Stimulated activated CD8-positive, alpha-beta memory T cell treated with anti-CD3 and anti-CD28 coated beads, Interleukin-12 subunit alpha, Interleukin-12 subunit beta, amount 100 ng/mL, for 4 hours (primary cell): ENCODE data around the gene BRIP1.
"Not testable (repeated sequence)": the region's sequence is repeated elsewhere in the genome, so short reads cannot be mapped to it uniquely, and the experiment has no call there.

Experiments
- DNase-seq: peaks from one replicate; pipeline ENCODE4 v3.0.0-alpha.2; 2020; ENCODE audit warnings: low read depth

The BRIP1 gene

DNA sequence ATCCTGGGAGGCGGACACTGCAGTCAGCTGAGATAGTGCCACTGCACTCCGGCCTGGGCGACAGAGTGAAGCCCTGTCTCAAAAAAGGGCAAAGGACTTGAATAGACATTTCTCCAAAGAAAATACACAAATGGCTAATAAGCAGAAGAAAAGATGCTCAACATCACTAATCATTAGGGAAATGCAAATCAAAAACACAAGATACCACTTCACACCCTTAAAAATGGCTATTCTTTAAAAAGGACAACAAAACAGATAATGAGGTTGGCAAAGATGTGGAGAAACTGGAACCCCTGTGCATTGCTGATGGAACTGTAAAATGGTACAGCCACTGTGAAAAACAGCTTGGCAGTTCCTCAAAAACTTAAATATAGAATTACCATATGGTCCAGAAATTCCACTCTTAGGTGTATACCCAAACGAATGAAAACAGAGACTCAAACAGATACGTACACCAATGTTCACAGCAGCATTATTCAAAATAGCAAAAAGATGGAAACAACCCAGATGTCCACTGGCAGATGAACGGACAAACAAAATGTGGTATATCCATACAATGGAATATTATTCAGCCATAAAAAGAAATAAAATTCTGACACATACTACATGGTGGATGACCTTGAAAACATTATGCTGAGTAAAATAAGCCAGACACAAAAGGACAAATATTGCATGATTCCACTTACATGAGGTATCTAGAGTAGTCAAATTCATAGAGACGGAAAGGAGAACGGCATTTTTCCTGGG is 35.5 kb downstream of the BRIP1 start:
- no peak for DNase-seq

DNA sequence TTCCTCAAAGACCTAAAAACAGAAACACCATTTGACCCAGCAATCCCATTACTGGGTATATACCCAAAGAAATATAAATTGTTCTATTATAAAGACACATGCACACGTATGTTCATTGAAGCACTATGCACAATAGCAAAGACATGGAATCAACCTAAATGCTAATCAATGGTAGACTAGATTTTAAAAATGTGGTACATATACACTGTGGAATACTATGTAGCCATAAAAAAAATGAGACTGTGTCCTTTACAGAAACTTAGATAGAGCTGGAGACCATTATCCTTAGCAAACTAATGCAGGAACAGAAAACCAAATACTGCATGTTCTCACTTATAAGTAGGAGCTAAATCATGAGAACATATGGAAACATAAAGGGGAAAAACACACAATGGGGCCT is 36.5 kb downstream of the BRIP1 start:
- DNase-seq, result not testable (repeated sequence)

DNA sequence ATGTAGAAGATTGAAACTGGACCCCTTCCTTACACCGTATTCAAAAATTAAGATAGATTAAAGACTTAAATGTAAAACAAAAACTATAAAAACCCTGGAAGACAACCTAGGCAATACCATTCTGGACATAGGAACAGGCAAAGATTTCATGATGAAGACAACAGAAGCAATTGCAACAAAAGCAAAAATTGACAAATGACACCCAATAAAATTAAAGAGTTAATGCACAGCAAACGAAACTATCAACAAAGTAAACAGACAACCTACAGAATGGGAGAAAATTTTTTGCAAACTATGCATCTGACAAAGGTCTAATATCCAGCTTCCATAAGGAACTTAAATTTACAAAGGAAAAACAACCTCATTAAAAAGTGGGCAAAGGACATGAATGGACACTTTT is 37.1 kb downstream of the BRIP1 start:
- not testable (repeated sequence) for DNase-seq

DNA sequence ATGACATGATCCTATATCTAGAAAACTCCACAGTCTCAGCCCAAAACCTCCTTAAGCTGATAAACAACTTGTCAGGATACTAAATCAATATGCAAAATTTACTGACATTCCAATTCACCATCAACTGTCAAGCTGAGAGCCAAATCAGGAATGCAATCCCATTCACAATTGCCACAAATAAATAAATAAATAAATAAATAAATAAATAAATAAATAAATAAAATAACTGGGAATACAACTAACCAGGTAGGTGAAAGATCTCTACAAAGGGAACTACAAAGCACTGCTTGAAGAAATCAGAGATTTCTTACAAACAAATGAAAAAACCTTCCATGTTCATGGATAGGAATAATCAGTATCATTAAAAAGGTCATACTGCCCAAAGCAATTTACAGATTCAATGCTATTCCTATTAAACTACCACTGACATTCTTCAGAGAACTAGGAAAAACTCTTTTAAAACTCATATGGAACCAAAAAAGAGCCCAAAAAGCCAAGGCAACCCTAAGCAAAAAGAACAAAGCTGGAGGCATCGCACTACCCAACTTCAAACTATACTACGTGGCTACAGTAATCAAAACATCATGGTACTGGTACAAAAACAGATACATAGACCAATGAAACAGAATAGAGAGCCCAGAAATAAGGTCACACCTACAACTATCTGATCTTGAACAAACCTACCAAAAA is 37.7 kb downstream of the BRIP1 start:
- DNase-seq, result no peak

DNA sequence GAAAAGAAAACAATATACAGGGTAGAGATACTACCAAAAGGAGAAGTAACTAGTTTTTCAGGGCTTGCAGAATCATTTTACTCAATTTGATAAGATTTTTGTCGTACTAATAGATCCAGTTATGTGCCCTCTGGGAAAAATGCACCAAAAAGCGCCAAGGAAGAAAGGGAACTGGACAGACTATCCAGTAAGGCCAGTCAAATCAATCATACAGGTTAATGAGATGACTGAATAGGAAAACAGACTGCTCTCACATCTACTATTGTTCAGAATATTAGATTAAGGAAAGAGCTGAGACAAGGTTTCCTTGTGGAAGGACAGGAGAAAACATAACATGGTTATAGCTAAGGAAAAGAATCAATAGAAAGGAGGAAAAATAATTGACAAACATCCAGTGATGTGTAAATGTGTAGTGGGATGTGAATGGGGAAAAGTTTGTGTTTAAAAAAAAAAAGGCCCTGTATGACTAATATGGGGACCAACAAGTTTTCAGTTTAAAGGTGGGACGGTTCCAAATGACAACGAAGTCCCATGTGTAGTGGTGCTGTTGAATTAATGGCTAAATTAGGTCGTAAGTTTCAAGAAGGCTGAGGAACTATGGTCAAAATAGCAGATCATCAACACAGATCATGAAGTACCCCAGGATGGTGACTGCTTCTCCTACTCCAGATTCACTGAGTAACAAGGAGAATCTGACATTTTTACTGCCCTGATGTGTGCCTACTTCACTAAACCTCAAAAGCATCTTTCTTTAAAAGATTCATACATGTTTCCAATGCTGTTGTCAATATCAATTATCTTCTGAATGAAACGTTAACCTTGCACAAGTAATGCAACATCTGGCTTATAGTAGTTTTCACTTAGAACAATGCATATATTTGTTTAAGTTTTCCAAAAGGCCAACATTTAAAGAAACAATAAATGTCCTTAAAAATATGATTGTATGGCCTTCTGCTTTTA is 40.7 kb downstream of the BRIP1 start:
- no peak for DNase-seq

DNA sequence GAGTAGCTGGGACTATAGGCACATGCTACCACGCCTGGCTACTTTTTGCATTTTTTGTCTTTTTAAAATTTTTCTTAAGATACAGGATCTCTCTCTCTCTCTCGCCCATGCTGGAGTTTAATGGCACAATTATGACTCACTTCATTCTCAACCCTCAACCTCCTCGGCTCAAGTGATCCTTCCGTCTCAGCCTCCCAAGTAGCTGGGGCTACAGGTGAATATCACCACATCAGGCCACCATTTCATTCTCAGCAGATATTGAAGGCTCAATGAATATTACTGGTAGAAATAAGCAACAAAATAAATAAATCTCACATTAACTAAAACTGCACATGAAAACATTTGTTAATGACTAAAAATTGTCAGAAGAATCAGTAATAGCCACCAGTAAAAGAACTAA is 41.7 kb downstream of the BRIP1 start:
- DNase-seq, result no peak

DNA sequence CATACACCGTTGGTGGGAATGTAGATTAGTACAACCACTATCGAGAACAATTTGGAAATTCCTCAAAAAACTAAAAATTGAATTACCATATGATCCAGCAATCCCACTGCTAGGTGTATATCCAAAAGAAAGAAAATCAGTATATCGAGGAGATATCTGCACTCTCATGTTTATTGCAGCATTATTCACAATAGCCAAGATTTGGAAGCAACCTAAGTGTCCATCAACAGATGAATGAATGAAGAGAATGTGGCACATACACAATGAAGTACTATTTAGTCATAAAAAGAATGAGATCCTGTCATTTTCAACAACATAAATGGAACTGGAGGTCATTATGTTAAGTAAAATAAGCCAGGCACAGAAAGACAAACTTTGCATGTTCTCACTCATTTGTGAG is 44.1 kb downstream of the BRIP1 start:
- not testable (repeated sequence) for DNase-seq

DNA sequence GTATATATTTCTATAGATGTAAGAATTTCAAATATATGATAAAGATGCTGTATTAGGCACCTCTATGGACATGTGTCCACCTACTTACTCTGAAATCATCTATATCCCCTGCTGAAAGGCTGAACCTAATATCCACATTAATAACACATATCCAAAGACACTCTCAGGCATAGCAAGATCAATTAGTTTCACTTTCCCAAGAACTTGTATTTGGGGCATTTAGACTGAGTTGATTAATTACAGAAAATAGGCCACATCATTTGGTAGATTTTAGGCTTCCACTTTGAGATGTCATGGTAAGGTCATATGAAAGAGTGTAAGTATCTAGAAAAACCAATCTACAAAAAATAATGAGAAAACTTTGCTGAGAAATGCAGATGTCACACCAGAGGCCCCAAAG is 45.1 kb downstream of the BRIP1 start:
- DNase-seq, result no peak

DNA sequence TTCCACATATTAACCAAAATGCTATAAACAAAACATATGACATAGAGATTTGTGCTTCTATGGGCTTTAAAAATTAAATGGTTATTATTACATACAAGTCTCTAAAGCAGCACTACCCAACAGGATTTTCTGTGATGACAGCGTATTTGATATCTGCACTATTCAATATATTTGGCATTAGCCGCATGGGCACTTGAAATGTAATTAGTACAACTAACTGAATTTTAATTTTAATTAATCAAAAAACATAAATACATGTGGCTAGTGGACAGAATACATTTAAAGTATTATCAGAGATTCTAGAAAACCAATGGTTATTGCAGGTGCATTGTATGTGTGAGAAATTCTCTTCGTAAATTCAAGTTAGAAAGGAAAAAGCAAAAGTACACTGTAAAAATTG is 45.9 kb downstream of the BRIP1 start:
- DNase-seq, result no peak

DNA sequence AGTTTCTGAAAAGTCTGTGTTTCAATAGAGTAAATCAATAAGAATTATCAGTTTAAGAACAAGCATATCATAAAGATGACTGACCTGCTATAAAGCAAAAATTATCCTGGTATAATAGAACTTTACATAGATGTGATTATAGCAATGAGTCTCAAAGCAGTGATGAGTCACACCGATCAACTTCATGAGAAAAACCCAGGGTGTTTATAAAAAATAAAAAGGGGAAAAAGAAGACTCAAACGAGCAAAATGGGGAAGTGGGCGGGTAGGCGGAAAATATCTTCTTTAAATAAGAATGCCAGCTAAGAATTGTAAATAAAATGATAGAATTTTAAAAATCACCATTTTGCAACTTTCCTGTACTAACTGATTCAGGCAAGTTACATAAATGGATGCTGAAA is 46.8 kb downstream of the BRIP1 start:
- DNase-seq, result no peak

DNA sequence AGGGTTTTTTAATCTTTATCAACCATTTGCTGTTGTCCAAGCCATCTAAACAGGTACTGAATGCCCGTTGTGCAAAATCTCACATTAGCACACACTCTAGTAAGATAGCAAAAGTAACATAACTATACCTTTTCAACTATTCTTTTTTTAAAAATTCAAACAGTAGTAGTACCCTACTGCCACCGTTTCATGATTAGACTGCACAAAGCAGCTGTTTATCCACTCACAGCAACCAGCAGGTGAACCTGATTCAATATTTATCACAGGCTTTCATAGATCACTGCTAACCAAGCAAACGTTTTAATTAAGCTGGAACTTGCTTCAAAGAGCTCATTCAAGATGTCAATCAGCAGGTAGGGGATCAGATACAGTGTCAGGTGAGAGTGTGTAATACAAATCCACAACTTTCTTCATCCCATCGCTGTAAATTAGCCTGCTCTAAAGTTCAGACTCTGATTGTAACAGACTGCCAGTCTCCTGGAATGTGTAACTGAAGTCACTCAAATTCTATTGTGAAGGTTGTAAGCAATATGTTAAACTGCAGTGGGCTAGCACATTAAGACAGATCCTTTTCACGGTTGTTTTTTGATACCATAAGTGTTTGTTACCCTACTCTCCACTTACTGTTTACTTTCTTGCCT is 47.3 kb downstream of the BRIP1 start:
- DNase-seq, result no peak

DNA sequence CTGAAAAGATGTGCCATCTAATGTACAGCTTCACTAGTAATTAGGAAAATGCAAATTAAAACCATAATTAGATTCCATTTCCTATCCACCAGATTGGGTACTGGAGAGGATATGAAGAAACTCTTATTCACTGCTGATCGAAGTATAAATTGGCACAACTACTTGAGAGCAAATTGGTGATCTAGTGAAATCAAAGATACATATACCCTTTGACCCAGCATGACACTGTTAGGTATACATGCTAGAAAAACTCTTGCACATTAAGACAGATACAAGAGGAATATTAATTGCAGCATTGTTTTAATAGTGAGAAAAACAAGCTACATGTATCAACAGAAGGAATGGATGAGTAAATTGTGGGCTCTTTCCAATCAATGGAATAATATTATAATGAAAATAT is 48.8 kb downstream of the BRIP1 start:
- no peak for DNase-seq

DNA sequence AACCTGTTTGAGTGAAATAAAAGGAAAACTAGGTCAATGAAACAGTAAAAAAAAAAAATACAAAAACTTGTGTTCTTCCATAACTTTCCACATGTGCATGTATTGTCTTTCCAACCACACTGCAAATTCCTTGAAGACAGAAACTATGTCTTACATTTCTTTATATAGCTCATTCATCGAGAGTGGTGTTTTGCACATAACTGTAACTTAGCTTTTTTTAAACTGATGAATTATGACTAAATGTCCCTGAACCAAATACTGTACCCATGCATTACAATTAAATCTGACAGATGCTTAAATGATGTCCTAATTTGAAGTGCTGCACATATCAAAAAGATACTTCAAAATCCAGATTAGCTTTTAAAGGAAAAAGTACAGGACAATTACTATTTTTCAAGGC is 50.1 kb downstream of the BRIP1 start:
- no peak for DNase-seq

DNA sequence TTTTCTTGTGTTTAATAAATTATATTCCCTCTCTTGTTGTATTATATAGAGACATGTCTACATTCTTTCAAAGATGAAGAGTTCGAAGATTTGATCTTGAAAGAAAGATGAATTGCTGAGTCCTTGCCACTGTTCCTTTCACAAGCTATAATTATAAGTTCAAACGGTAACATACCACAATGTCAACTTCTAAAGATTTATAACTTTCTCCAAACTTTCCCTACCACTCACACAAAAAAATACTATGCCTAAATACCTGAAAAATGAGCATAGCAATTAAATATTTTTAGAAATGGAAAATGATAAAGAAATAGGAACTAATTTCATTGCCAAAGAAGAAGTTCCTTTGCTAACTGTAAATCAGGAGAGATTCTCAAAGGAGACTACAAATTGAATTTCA is 50.6 kb downstream of the BRIP1 start:
- no peak for DNase-seq

DNA sequence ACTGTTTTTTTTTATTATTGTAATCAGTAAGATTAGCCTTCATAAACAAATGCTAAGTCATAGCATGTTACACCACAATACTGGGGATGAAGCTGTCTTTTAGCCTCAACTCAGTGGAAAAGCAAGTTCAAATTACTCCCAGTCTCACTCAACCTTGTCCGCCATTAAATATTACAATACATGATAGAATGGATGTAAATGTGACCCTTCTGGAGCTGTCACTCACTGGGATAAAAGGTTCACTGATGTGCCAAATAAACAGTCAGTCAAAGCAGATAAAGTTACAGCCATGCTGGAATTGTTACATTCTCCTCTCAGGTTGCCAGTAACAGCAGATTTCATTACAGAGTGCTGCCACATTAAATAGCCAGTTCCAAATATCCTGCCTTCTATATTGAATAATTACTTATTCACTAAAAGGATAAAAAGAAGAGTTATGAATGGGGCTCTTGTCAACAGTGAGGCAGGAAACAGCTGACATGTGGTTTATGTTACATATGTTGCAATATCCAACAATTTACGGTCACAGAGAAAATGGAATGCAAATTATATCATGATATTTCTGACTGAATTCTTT is 53.4 kb downstream of the BRIP1 start:
- DNase-seq, result no peak

DNA sequence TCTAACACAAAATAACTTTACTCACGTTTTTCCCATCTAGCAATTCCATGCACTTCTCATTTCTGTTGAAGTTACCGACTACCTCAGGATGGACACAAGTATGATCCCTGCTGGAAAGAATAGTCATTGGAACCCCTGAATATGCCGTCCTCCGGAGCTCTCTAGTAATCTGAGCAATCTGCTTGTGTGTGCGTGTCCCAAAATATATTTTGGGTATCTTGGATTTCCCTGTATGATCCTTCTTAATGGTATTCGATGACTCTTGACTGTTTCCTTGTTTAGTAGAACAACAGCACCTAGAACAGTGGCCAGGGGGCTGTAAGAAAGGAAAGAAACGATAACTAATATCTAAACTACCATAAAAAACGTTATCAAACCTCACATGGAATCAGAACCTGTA is 54.9 kb downstream of the BRIP1 start:
- no peak for DNase-seq

DNA sequence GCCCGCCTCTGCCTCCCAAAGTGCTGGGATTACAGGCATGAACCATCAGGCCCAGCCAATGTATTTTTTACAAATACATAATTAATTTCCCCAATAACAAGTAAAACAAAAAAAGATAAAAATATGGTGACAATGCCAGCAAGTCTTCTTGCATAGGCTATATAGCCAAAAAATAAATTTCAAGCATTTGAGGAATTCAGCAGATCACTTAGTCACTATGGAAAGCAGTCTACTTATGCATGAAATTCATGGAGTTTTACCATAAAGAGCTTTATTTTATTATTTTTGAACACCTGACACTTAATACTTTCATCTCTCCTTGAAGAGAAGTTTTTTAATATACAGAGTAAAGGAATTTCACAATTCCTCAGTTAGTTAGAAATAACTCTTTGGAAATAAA is 56.4 kb downstream of the BRIP1 start:
- no peak for DNase-seq

DNA sequence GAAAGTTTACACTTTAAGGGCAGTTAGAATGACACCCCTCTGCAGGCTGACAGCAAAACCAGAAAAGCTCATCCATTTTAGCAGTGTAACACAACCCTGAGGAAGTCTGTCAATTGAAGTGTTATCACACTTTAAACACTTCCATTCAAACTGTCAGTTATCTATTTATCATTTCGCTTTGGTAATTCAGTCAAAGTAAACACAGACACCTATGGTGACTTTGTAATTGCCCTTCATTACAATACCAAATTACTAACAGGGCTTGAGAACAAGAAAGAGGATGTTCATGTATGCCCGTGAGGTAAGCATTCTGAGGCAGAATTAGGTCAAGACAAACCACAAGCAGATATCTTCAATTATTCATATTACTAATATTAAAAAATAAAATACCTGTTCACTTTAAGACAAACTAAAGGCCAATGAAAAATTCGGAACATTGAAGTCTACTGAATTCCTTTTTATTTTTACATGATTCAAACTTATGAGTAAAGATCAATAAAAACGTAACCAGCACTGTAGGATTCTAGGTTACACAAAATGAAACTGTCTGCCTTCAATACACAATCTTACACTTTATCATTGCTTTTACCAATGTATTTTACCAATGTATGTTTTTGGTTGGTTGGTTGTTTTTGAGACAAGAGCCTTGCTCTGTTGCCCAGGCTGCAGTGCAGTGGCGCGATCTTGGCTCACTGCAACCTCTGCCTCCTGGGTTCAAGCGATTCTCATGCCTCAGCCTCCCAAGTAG is 57.1 kb downstream of the BRIP1 start:
- no peak for DNase-seq

DNA sequence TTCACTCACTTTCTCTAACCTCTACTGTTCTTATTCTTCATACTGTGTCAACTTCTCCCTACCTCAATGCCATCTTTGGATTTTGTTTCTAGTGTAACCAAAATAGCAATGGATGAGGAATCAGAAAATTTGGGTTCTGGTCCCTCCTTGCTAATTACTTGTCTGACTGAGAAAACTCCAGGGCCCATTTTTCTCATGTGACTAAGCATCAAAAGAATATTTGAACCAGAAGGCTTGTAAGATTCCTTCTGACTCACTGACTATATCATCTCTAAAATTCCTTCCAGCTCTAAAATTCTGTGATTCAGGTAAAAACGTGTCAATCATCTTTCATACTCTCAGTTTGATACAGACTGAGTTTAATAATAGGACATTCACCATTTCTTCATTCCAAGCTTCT is 57.9 kb downstream of the BRIP1 start:
- DNase-seq, result no peak

DNA sequence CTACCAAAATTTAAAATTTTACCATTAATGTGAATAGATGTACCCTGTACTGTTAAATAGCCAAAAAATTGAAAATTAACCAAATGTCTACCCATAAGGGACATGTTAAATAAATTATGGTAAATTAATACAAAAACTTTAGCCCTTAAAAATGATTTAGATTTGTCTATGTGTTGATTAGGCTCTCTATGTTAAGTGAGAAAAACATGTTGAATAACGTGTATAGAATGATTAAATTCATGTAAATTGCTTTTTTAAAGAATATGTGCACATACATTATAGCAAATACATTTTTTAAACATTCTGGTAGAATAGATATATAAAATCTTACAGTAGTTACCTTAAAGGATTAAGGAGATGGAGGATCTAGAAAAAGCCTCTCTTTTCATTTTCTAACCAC is 59.5 kb downstream of the BRIP1 start:
- DNase-seq, result no peak

DNA sequence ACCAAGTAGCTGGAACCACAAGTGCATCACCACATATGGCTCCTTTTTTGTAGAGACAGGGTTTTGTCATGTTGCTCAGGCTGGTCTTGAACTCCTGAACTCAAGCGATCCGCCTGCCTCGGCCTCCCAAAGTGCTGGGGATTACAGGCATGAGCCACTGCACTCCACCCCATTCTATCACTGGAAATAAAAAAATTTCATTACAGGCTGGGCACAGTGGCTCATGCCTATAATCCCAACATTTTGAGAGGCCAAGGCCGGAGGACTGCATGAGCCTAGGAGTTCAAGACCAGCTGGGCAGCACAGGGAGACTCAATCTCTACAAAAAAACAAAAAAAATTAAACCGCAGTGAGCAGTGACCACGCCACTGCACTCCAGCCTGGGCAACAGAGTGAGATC is 60.1 kb downstream of the BRIP1 start:
- DNase-seq, result no peak
